C4-2B (cell line): ENCODE data around the gene NGLY1.

Source experiments
- ZFX ChIP-seq: fragments of 450-650 bp; IDR thresholded peaks from 2 replicates; pipeline ENCODE4 v1.6.1; 2017
- TF ChIP-seq, protein P1 (sequence below): fragments of 450-650 bp; conservative IDR thresholded peaks from 2 replicates; pipeline ENCODE4 v1.5.1; 2017; ENCODE audit warnings: mild to moderate bottlenecking

DNA sequence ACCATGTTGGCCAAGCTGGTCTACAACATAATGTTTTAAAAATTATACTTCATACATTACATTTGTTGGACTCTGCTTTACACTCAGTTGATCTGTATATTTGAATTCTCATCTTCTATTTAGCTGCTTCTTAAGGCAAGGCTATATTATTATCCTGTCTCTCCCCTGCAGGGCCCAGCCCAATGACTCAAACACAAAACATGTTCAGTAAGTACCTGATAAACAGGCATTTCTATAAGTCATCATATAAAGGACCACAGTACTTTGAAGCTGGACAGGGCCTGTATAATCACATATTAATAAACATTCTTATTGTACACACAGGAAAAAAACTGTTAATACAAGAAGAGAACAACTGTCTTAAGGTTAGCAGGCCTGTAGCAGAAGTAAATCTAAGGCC, 36.2 kb downstream of the NGLY1 start:
- TF ChIP-seq, protein P1, sequence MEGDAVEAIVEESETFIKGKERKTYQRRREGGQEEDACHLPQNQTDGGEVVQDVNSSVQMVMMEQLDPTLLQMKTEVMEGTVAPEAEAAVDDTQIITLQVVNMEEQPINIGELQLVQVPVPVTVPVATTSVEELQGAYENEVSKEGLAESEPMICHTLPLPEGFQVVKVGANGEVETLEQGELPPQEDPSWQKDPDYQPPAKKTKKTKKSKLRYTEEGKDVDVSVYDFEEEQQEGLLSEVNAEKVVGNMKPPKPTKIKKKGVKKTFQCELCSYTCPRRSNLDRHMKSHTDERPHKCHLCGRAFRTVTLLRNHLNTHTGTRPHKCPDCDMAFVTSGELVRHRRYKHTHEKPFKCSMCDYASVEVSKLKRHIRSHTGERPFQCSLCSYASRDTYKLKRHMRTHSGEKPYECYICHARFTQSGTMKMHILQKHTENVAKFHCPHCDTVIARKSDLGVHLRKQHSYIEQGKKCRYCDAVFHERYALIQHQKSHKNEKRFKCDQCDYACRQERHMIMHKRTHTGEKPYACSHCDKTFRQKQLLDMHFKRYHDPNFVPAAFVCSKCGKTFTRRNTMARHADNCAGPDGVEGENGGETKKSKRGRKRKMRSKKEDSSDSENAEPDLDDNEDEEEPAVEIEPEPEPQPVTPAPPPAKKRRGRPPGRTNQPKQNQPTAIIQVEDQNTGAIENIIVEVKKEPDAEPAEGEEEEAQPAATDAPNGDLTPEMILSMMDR, result no peak
- TF ChIP-seq ZFX, result no peak
